ENCODE data around the gene FER.
"Not testable (repeated sequence)": the region's sequence is repeated elsewhere in the genome, so short reads cannot be mapped to it uniquely, and the experiment has no call there.

FER gene

GRCh38 chr5:108743319-108743718 lies 4.4 kb upstream of the FER start:
- intact Hi-C loops (cut with DNase I): loop anchor here (10.0 kb wide), 1 partner anchor 59 kb away; no protein-coding TSS in a partner anchor
- DNase-seq: no peak

GRCh38 chr5:108743846-108744245 lies 3.9 kb upstream of the FER start:
- intact Hi-C loops (cut with DNase I): loop anchor here (10.0 kb wide), 1 partner anchor 59 kb away; no protein-coding TSS in a partner anchor
- no peak for DNase-seq

- intact Hi-C loops (cut with DNase I): loop anchor here (10.0 kb wide), 1 partner anchor 62 kb away; no protein-coding TSS in a partner anchor
- no peak for DNase-seq
Observed at GRCh38 chr5:108747111-108747773, 455 bp upstream of the FER start.

GRCh38 chr5:108748401-108749127 lies 867 bp downstream of the FER start:
- peak; percentile 99 to 100 (median 100) for DNase-seq
- intact Hi-C loops (cut with DNase I): loop anchor here (2.0 to 10.0 kb wide), 2 partner anchors 20 to 64 kb away; no protein-coding TSS in a partner anchor

- intact Hi-C loops (cut with DNase I): loop anchor here (2.0 to 10.0 kb wide), 2 partner anchors 20 to 64 kb away; no protein-coding TSS in a partner anchor
- peak in 4 of 10 donors; percentile 12 to 85 (median 32) for DNase-seq
Observed at GRCh38 chr5:108749128-108749861, 1.6 kb downstream of the FER start.

GRCh38 chr5:108753331-108753730 lies 5.6 kb downstream of the FER start:
- no peak for DNase-seq
- intact Hi-C loops (cut with DNase I): no loop called here

- intact Hi-C loops (cut with DNase I): no loop called here
- no peak for DNase-seq
Observed at GRCh38 chr5:108753877-108754276, 6.2 kb downstream of the FER start.

- intact Hi-C loops (cut with DNase I): no loop called here
Observed at GRCh38 chr5:108760512-108760911, 12.8 kb downstream of the FER start.

GRCh38 chr5:108762660-108763059 lies 15.0 kb downstream of the FER start:
- DNase-seq: no peak
- intact Hi-C loops (cut with DNase I): no loop called here

More at GRCh38 chr5:108760512-108760911, 12.8 kb downstream of the FER start:
- DNase-seq: no peak

GRCh38 chr5:108763222-108763916 lies 15.7 kb downstream of the FER start:
- DNase-seq: no peak
- intact Hi-C loops (cut with DNase I): no loop called here

- no peak for DNase-seq
- intact Hi-C loops (cut with DNase I): no loop called here
Observed at GRCh38 chr5:108765647-108766046, 17.9 kb downstream of the FER start.

- DNase-seq; intact Hi-C loops (cut with DNase I): not testable (repeated sequence)
Observed at GRCh38 chr5:108766916-108767315, 19.2 kb downstream of the FER start.

GRCh38 chr5:108769352-108769751 lies 21.7 kb downstream of the FER start:
- intact Hi-C loops (cut with DNase I): no loop called here
- DNase-seq: no peak

GRCh38 chr5:108772626-108773025 lies 24.9 kb downstream of the FER start:
- no peak for DNase-seq
- intact Hi-C loops (cut with DNase I): no loop called here

GRCh38 chr5:108773330-108773729 lies 25.6 kb downstream of the FER start:
- intact Hi-C loops (cut with DNase I): no loop called here
- no peak for DNase-seq

GRCh38 chr5:108774079-108774478 lies 26.4 kb downstream of the FER start:
- DNase-seq; intact Hi-C loops (cut with DNase I): not testable (repeated sequence)

GRCh38 chr5:108777582-108777981 lies 29.9 kb downstream of the FER start:
- intact Hi-C loops (cut with DNase I); DNase-seq: not testable (repeated sequence)

- intact Hi-C loops (cut with DNase I); DNase-seq: not testable (repeated sequence)
Observed at GRCh38 chr5:108784577-108784976, 36.9 kb downstream of the FER start.

- DNase-seq: peak in 6 of 10 donors; percentile 29 to 88 (median 55)
Observed at GRCh38 chr5:108786806-108787483, 39.2 kb downstream of the FER start.

GRCh38 chr5:108788142-108788541 lies 40.4 kb downstream of the FER start:
- peak; percentile 43 to 94 (median 66) for DNase-seq
- intact Hi-C loops (cut with DNase I): no loop called here

More at GRCh38 chr5:108786806-108787483, 39.2 kb downstream of the FER start:
- intact Hi-C loops (cut with DNase I): no loop called here
